Osteoblast (primary cell): ENCODE results near the gene CHEK1. TPM values are rescaled to one million over a fixed set of nuclear protein-coding genes. Genes with fewer than 3 reads are reported as not detected.

Experiments
- DNase-seq: peaks from one replicate; pipeline ENCODE4 v3.0.0; 2011; ENCODE audit warnings: low spot score, mixed read lengths; ENCODE audit not compliant: insufficient read length; ENCODE audit errors: missing footprints
- H2AFZ ChIP-seq: 2 replicates; pipeline ENCODE4 v1.6.0; 2011; ENCODE audit warnings: mild to moderate bottlenecking, low read length
- H3K27ac ChIP-seq: 2 replicates; pipeline ENCODE4 v1.5.1; 2011; ENCODE audit warnings: mild to moderate bottlenecking, low read depth, low read length, moderate library complexity
- H3K27me3 ChIP-seq: 2 replicates; pipeline ENCODE4 v1.6.0; 2012; ENCODE audit warnings: mild to moderate bottlenecking, control low read depth, inconsistent platforms, low read length, moderate library complexity; ENCODE audit not compliant: insufficient read depth
- H3K36me3 ChIP-seq: 2 replicates; pipeline ENCODE4 v1.5.1; 2011; ENCODE audit warnings: mild to moderate bottlenecking, low read length, control low read depth, moderate library complexity; ENCODE audit not compliant: insufficient read depth
- H3K4me1 ChIP-seq: 2 replicates; pipeline ENCODE4 v1.5.1; 2011; ENCODE audit warnings: mild to moderate bottlenecking, low read length, control low read depth, moderate library complexity; ENCODE audit not compliant: insufficient read depth
- H3K4me2 ChIP-seq: 2 replicates; pipeline ENCODE4 v1.6.0; 2011; ENCODE audit warnings: mild to moderate bottlenecking, low read length; ENCODE audit not compliant: insufficient read depth
- H3K4me3 ChIP-seq: fragments of 200-600 bp; sonication (generic); 3 replicates; pipeline ENCODE4 v1.5.1; 2012; ENCODE audit warnings: mild to moderate bottlenecking, low read length, inconsistent platforms; ENCODE audit not compliant: insufficient read depth
- H3K79me2 ChIP-seq: 2 replicates; pipeline ENCODE4 v1.6.0; 2012; ENCODE audit warnings: mild to moderate bottlenecking, low read length, control low read depth, inconsistent platforms; ENCODE audit not compliant: insufficient read depth
- H3K9me3 ChIP-seq: 2 replicates; pipeline ENCODE4 v1.5.1; 2011; ENCODE audit warnings: low read depth, low read length, control low read depth
- H4K20me1 ChIP-seq: 2 replicates; pipeline ENCODE4 v1.6.0; 2012; ENCODE audit warnings: mild to moderate bottlenecking, low read length, control low read depth; ENCODE audit not compliant: insufficient read depth
- CTCF ChIP-seq: IDR thresholded peaks from 2 replicates; pipeline ENCODE4 v1.5.1; 2011; ENCODE audit warnings: mild to moderate bottlenecking, low read depth, low read length, moderate library complexity; ENCODE audit errors: extremely low read depth
- total RNA-seq: library from RNA; depleted of rRNA; stranded (reverse); fragments of >200 nt; gene quantifications from 2 replicates; pipeline ENCODE4 v1.2.3, GENCODE V29; 2012

The CHEK1 gene
- total RNA-seq, 1 donor = 16.6 TPM

GRCh38 chr11:125593114-125593820, 31.7 kb upstream of the CHEK1 start:
- Histone ChIP-seq H3K79me2 (peaks cover 61% of the 10 kb centered on the region), H4K20me1 (peaks cover 7% of the 10 kb centered on the region), H3K27ac (peak overlapping the region; percentile 99), H3K36me3 (peaks cover 6% of the 10 kb centered on the region), H3K4me2 (peak overlapping the region; percentile 89), H3K4me3 (peak overlapping the region; percentile 87), H3K27me3 (no peaks in the 10 kb centered on the region), H3K4me1 (peaks cover 13% of the 10 kb centered on the region), H3K9me3 (no peaks in the 10 kb centered on the region), H2AFZ (peak overlapping the region; percentile 79)
- TF ChIP-seq CTCF = no peak
- no peak for DNase-seq

GRCh38 chr11:125594958-125595357, 30.0 kb upstream of the CHEK1 start:
- no peak for DNase-seq
- Histone ChIP-seq H3K9me3 (no peaks in the 10 kb centered on the region), H3K27me3 (no peaks in the 10 kb centered on the region), H3K27ac (no peak overlapping the region), H3K36me3 (peaks cover 13% of the 10 kb centered on the region), H3K79me2 (peaks cover 72% of the 10 kb centered on the region), H3K4me2 (no peak overlapping the region), H2AFZ (no peak overlapping the region), H3K4me3 (no peak overlapping the region), H3K4me1 (peaks cover 13% of the 10 kb centered on the region), H4K20me1 (peaks cover 7% of the 10 kb centered on the region)
- TF ChIP-seq CTCF = no peak

DNA sequence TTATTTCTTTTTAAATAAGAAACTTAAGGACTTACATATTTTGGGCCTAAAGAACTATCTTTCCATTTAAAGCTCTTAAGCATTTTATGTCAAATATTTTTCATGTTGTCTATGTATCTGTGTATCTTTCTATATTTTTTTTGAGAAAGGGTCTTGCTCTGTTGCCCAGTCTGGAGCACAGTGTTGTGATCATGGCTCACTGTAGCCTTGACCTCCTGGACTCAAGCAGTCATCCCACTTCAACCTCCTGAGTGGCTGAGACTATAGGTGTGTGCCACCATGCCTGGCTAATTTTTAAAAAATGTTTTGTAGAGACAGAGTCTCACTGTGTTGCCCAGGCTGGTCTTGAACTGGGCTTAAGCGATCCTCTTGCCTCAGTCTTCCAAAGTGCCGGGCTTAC, 24.3 kb upstream of the CHEK1 start:
- Histone ChIP-seq H3K4me1 (peaks cover 14% of the 10 kb centered on the region), H3K4me2 (no peak overlapping the region), H3K4me3 (no peak overlapping the region), H3K27me3 (no peaks in the 10 kb centered on the region), H3K79me2 (peaks cover 53% of the 10 kb centered on the region), H3K9me3 (no peaks in the 10 kb centered on the region), H4K20me1 (peaks cover 5% of the 10 kb centered on the region), H3K27ac (no peak overlapping the region), H3K36me3 (peaks cover 64% of the 10 kb centered on the region), H2AFZ (no peak overlapping the region)
- TF ChIP-seq CTCF = no peak
- no peak for DNase-seq

DNA sequence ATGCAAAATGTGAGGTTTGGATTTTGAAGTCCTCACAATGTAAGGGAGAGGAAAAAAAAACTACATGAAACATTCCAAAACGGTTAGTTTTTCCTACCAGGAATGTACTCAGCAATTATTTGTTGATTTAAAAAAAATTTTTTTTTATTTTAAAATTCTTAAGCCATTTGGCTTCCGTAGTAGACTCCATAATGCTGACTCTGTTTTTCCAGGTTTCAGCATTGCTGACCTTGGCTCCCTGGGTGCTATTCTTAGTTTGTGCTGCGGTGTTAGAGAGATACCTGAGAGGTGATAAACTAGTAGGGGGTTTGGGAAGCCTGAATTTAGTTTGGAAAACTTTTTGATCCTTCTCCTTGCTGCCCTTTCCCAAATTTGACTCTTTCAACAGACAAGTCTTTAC, 21.8 kb upstream of the CHEK1 start:
- H3K36me3 ChIP-seq = peaks cover 82% of the 10 kb centered on the region
- DNase-seq = peak; percentile 65

More for the DNA sequence above, 21.8 kb upstream of the CHEK1 start:
- H3K27me3 ChIP-seq = no peaks in the 10 kb centered on the region
- H4K20me1 ChIP-seq = peaks cover 3% of the 10 kb centered on the region
- H3K79me2 ChIP-seq = peaks cover 30% of the 10 kb centered on the region
- peaks cover 14% of the 10 kb centered on the region for H3K4me1 ChIP-seq
- H3K27ac ChIP-seq = peak overlapping the region; percentile 78
- no peaks in the 10 kb centered on the region for H3K9me3 ChIP-seq
- no peak overlapping the region for H2AFZ ChIP-seq
- H3K4me2 ChIP-seq = peak overlapping the region; percentile 18
- no peak overlapping the region for H3K4me3 ChIP-seq
- no peak for TF ChIP-seq CTCF
